H1 (cell line): ENCODE data around the gene PAFAH1B1.
"Not testable (repeated sequence)": the region's sequence is repeated elsewhere in the genome, so short reads cannot be mapped to it uniquely, and the experiment has no call there.

ENCODE experiments used
- EP300 ChIP-seq, 2 experiments: IDR thresholded peaks; 1 replicate in 1 of 2; 2 replicates in 1 of 2; pipeline ENCODE4 v1.6.1; 2011 to 2012; ENCODE audit warnings: low read depth in 2 of 2, low read length in 2 of 2, mild to moderate bottlenecking in 2 of 2, borderline replicate concordance in 1 of 2, inconsistent platforms in 1 of 2, moderate library complexity in 1 of 2
- MAFK ChIP-seq: IDR thresholded peaks from 2 replicates; pipeline ENCODE4 v1.6.1; 2012; ENCODE audit warnings: low read depth, mild to moderate bottlenecking, improper control_type of control experiment, low read length
- MAX ChIP-seq: IDR thresholded peaks from 2 replicates; pipeline ENCODE4 v1.6.1; 2012; ENCODE audit warnings: inconsistent platforms
- POLR2A ChIP-seq, 2 experiments: IDR thresholded peaks; 1 replicate in 1 of 2; 2 replicates in 1 of 2; pipeline ENCODE4 v1.6.1; 2011; ENCODE audit warnings: low read depth in 2 of 2, low read length in 2 of 2, mild to moderate bottlenecking in 2 of 2; ENCODE audit errors: control extremely low read depth in 1 of 2

- TF ChIP-seq POLR2A (IDR thresholded peaks at IDR 0.05; ENCODE audit: control extremely low read depth in 1 of 2, low read depth in 2 of 2, low read length in 2 of 2); EP300 (IDR thresholded peaks at IDR 0.05; ENCODE audit: borderline replicate concordance in 1 of 2, low read depth in 2 of 2, low read length in 2 of 2); MAX; MAFK: not testable (repeated sequence)
These were observed 105.9 kb downstream of the PAFAH1B1 start for GRCh38 chr17:2699216-2699805.
